Heart right ventricle (tissue), 16 donors: ENCODE data around the gene ALDOA. TPM values are rescaled to one million over a fixed set of nuclear protein-coding genes. Genes with fewer than 3 reads are reported as not detected.

Experiments used
- ATAC-seq, 8 donors: fragments of 200-7000 bp; cut with Tn5 transposase; one replicate each; pipeline ENCODE4 v1.9.1; 2020; ENCODE audit warnings: mild to moderate bottlenecking in 8 of 8, moderate library complexity in 8 of 8, moderate number of reproducible peaks in 1 of 8
- DNase-seq, 2 donors: peaks; one replicate each; pipeline ENCODE4 v3.0.0-alpha.2; 2020
- H3K27ac ChIP-seq, 10 donors: fragments of 200-600 bp; sonication (generic) in 2 of 10; one replicate each; pipeline versions ENCODE4 v1.5.0 to v1.8.0; 2020 to 2022; ENCODE audit warnings: mild to moderate bottlenecking in 3 of 10
- H3K27me3 ChIP-seq, 7 donors: fragments of 200-600 bp; one replicate each; pipeline ENCODE4 v1.8.0; 2021 to 2022; ENCODE audit warnings: mild to moderate bottlenecking in 2 of 7
- H3K36me3 ChIP-seq, 9 donors: fragments of 200-600 bp; sonication (generic) in 1 of 9; one replicate each; pipeline versions ENCODE4 v1.5.0 to v1.8.0; 2020 to 2022; ENCODE audit warnings: mild to moderate bottlenecking in 2 of 9
- H3K4me1 ChIP-seq, 9 donors: fragments of 200-600 bp; sonication (generic) in 1 of 9; one replicate each; pipeline versions ENCODE4 v1.5.0 to v1.8.0; 2020 to 2022; ENCODE audit warnings: mild to moderate bottlenecking in 4 of 9
- H3K4me3 ChIP-seq, 10 donors: fragments of 200-600 bp; sonication (generic) in 2 of 10; one replicate each; pipeline versions ENCODE4 v1.5.0 to v1.8.0; 2020 to 2022; ENCODE audit warnings: mild to moderate bottlenecking in 7 of 10, moderate library complexity in 2 of 10
- H3K9me3 ChIP-seq, 11 donors: fragments of 200-600 bp in 10 of 11; sonication (generic) in 2 of 11; one replicate each; pipeline versions ENCODE4 v1.5.0 to v1.8.0; 2013 to 2022; ENCODE audit warnings: mild to moderate bottlenecking in 2 of 11, control low read depth in 1 of 11, moderate library complexity in 1 of 11
- WGBS, 2 donors: extraction: QIAGEN DNeasy Blood & Tissue Kit; methylation state at CpG; one replicate each; pipeline ENCODE4 v1.1.7; 2013; ENCODE audit warnings: inconsistent platforms in 1 of 2; 5-methylcytosine and 5-hydroxymethylcytosine counted together
- intact Hi-C, 10 donors: fragments of 100-400 bp; cut with DNase I; formaldehyde crosslinking; loops; one replicate each; pipeline versions ENCODE4 v1.11.1 to v1.14.2; 2022
- polyA plus RNA-seq, 2 donors: library from polyadenylated mRNA; stranded (reverse); fragments of 200-250 nt; gene quantifications; one replicate each; pipeline ENCODE4 v1.2.3, GENCODE V29; 2013
- total RNA-seq, 10 donors: library from RNA; stranded (reverse); fragmentation: NEBNext Ultra II Directional in 3 of 10; extraction: Animal tissue kit (Norgen Biotek cat#: 25700) in 3 of 10; gene quantifications; one replicate each; pipeline versions ENCODE4 v1.2.1 to v1.2.4, GENCODE V29; 2021 to 2023
- TF ChIP-seq, protein P1 (sequence below), 9 donors: fragments of 200-600 bp; sonication (generic) in 2 of 9; IDR thresholded peaks; one replicate each; pipeline versions ENCODE4 v1.5.0 to v1.8.0; 2021 to 2022; ENCODE audit warnings: antibody characterized with exemption in 9 of 9, mild to moderate bottlenecking in 5 of 9, moderate library complexity in 1 of 9
- donor health status: Arrhythmogenic right ventricular cardiomyopathy.
- donor health status: ischemic (EF 13 %, LVEDD 7.1; RV severe dilation, severe dysfunction).
- donor health status: healthy with polysubstance abuse.
- donor health status: DM: no; HTN: yes; CAD: no.
- donor health status: DM: no; HTN: no; CAD: no.
- donor health status: ischemic (EF 25% LVEDD 6.9; RV normal size, moderate dysfunction).
- donor health status: ischemic (EF 25% LVEDD 5.7; RV mildly dilated, moderate dysfunction).
- donor health status: healthy.
- donor health status: DM: yes; HTN: yes; CAD: no.
- donor health status: Ischemic cardiomyopathy.
- donor health status: ischemic (EF 35%, LVEDD 5.7; RV mildly dilated, moderate dysfunction).
- donor health status: nonischemic (EF 11% LVEDD 7.7; RV severe dilation, severe dysfunction).
- donor health status: DM: yes; HTN: yes; CAD: no.
- donor health status: PGD.
- donor health status: ischemic (EF 29% LVEDD 5.4; RV normal size, mild dysfunction).
- donor health status: nonischemic (EF 23%, LVEDD 6.1; RV moderate dilation, normal function).

ALDOA gene
- total and polyA plus RNA-seq, 12 donors, result 2,873 to 4,582 (median 3,767) TPM

DNA sequence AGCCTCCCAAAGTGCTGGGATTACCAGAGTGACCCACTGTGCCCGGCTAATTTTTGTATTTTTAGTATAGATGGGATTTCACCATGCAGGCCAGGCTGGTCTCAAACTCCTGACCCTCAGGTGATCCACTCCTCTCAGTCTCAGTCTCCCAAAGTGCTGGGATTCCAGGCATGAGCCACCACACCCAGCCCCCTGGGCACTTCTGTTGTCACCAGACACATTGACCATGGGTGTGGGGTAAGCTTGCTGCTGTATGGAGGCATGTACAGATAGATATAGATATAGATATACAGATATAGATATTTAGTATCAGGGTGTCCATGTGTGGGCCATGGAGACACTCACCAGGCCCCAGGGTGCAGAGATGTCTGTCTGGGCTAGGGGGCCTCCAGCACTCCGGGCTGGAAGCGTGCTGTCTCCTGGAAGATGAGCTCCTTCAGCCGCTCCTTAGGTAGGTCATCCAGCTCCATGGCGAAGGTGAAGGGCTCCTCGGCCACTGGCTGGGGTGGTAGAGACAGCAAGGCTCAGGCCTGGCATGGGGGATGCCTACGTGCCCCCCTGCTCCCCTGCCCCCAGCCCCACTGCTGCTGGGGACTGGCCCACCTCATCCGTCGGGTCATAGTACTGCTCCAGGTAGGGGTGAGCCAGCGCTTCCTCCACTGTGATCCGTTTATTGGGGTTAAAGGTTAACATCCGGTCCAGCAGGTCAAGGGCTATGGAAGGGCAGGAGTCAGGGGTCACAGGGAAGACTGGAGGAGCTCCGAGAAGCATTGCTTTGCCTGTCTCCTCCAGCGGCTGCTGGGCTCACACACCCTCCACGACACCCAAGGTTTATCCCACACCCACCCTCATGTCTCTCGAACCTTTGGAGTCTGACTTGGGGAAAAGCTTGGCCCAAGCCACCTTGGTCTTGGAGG, 51.0 kb downstream of the ALDOA start:
- TF ChIP-seq, protein P1, sequence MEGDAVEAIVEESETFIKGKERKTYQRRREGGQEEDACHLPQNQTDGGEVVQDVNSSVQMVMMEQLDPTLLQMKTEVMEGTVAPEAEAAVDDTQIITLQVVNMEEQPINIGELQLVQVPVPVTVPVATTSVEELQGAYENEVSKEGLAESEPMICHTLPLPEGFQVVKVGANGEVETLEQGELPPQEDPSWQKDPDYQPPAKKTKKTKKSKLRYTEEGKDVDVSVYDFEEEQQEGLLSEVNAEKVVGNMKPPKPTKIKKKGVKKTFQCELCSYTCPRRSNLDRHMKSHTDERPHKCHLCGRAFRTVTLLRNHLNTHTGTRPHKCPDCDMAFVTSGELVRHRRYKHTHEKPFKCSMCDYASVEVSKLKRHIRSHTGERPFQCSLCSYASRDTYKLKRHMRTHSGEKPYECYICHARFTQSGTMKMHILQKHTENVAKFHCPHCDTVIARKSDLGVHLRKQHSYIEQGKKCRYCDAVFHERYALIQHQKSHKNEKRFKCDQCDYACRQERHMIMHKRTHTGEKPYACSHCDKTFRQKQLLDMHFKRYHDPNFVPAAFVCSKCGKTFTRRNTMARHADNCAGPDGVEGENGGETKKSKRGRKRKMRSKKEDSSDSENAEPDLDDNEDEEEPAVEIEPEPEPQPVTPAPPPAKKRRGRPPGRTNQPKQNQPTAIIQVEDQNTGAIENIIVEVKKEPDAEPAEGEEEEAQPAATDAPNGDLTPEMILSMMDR (IDR thresholded peaks at IDR 0.05), result no peak
- Histone ChIP-seq H3K27ac (no peak overlapping the region), H3K4me1 (peaks cover under 1 to 34% (median 19%) of the 10 kb centered on the region in 9 donors), H3K4me3 (no peak overlapping the region), H3K9me3 (no peaks in the 10 kb centered on the region), H3K27me3 (no peaks in the 10 kb centered on the region), H3K36me3 (peaks cover 7 to 99% (median 57%) of the 10 kb centered on the region in 9 donors)
- intact Hi-C loops, result loop anchor here in 1 of 10 donors (10.0 kb wide), 1 partner anchor 308 kb away; no protein-coding TSS in a partner anchor
- WGBS, 2 donors, result 90 to 92% methylated on average over 16 of the region's 16 CpGs
- ATAC-seq (no peak), DNase-seq (no peak)

DNA sequence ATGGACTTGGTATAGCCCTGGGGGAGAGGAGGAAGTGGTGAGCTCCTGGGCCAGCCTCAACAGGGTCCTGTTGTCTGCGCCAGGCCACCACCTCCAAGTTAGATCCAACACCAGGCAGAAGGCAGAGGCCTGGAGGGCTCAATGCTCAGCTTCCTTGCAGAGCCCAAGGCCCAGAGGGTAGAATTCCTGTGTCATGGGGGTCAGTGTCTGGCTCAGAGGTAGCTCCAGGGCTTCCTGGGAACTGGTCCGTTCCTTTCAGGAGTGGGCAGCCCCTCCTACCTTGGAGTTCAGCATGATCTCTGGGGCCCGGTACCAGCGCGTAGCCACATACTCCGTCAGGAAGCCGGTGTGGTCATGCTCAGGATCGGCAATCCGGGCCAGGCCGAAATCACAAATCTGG, 52.2 kb downstream of the ALDOA start:
- ATAC-seq, result no peak
- no peak overlapping the region for H3K4me3 ChIP-seq
- peaks cover 2 to 42% (median 23%) of the 10 kb centered on the region in 9 donors for H3K4me1 ChIP-seq
- 94 to 96% methylated on average over 10 of the region's 10 CpGs for WGBS, 2 donors
- H3K9me3 ChIP-seq, result no peaks in the 10 kb centered on the region
- no peaks in the 10 kb centered on the region for H3K27me3 ChIP-seq
- H3K27ac ChIP-seq, result no peak overlapping the region
- H3K36me3 ChIP-seq, result peaks cover 7 to 87% (median 57%) of the 10 kb centered on the region in 9 donors
- intact Hi-C loops, result loop anchor here in 1 of 10 donors (10.0 kb wide), 1 partner anchor 307 kb away; no protein-coding TSS in a partner anchor
- no peak for DNase-seq
- TF ChIP-seq, protein P1 (IDR thresholded peaks at IDR 0.05), result no peak

DNA sequence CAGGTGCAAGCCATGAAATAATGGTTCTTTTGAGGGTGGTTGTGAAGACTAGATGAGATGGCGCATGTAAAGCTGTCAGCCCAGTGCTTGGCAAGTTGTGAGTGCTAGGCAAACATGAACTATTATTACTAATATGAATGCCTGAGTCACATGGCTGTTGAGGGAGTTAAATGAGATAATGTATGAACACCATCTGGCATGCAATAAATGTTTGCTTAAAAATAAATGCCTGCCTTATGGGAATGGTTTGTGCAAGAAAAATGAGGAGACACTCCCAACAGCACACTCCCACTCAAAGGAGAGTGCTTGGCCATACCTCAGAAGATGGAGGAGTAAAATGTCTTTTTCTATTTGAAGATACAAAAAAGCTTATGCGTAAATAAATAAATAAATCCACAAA, 53.9 kb downstream of the ALDOA start:
- TF ChIP-seq, protein P1 (IDR thresholded peaks at IDR 0.05), result no peak
- Histone ChIP-seq H3K36me3 (peaks cover 7 to 73% (median 56%) of the 10 kb centered on the region in 9 donors), H3K9me3 (no peaks in the 10 kb centered on the region), H3K27ac (peak overlapping the region in 1 of 10 donors; percentile 9), H3K4me1 (peaks cover 2 to 43% (median 29%) of the 10 kb centered on the region in 9 donors), H3K4me3 (no peak overlapping the region), H3K27me3 (no peaks in the 10 kb centered on the region)
- 89 to 90% methylated on average over 2 of the region's 2 CpGs for WGBS, 2 donors
- DNase-seq (no peak), ATAC-seq (no peak)
- intact Hi-C loops, result loop anchor here in 1 of 10 donors (10.0 kb wide), 1 partner anchor 305 kb away; no protein-coding TSS in a partner anchor

Other genes starting within 250 kb of the ALDOA start
- 10 to 100 TPM in 9 of 10 donors, 1 to 10 TPM in 1; 9.6 to 14.8 (median 12.0) TPM for gene PAGR1, start 249.6 kb upstream of the ALDOA start, total RNA-seq
- 10 to 100 TPM; 28.7 to 35.1 TPM for gene PAGR1, start 249.6 kb upstream of the ALDOA start, polyA plus RNA-seq
- 100 to 1,000 TPM in 1 of 10 donors, 10 to 100 TPM in 9; 24.5 to 122 (median 37.4) TPM for gene MVP, start 245.3 kb upstream of the ALDOA start, total RNA-seq
- gene MVP, start 245.3 kb upstream of the ALDOA start, polyA plus RNA-seq, result 10 to 100 TPM; 50.9 to 53.0 TPM
- 10 to 100 TPM; 61.8 to 87.0 (median 72.7) TPM for gene CDIPT, start 202.5 kb upstream of the ALDOA start, total RNA-seq
- gene CDIPT, start 202.5 kb upstream of the ALDOA start, polyA plus RNA-seq, result 10 to 100 TPM; 55.1 to 99.6 TPM
- gene SEZ6L2, start 166.2 kb upstream of the ALDOA start, total RNA-seq, result 1 to 10 TPM in 2 of 10 donors, under 1 TPM in 8; 0.17 to 1.2 (median 0.73) TPM
- gene SEZ6L2, start 166.2 kb upstream of the ALDOA start, polyA plus RNA-seq, result under 1 TPM in 1 of 2 donors, not detected in 1; 0.61 TPM
- gene ASPHD1, start 165.3 kb upstream of the ALDOA start, total RNA-seq, result 1 to 10 TPM in 1 of 10 donors, under 1 TPM in 5, not detected in 4; 0.20 to 1.1 (median 0.75) TPM
- under 1 TPM in 1 of 2 donors, not detected in 1; 0.28 TPM for gene ASPHD1, start 165.3 kb upstream of the ALDOA start, polyA plus RNA-seq
- gene KCTD13, start 139.5 kb upstream of the ALDOA start, total RNA-seq, result 1 to 10 TPM; 5.4 to 8.2 (median 7.3) TPM
- gene KCTD13, start 139.5 kb upstream of the ALDOA start, polyA plus RNA-seq, result 10 to 100 TPM in 1 of 2 donors, 1 to 10 TPM in 1; 5.2 to 18.0 TPM
- 100 to 1,000 TPM in 1 of 10 donors, 10 to 100 TPM in 9; 53.0 to 105 (median 67.1) TPM for gene TMEM219, start 103.7 kb upstream of the ALDOA start, total RNA-seq
- 10 to 100 TPM; 80.4 to 85.9 TPM for gene TMEM219, start 103.7 kb upstream of the ALDOA start, polyA plus RNA-seq
- 10 to 100 TPM; 27.0 to 40.6 (median 32.7) TPM for gene TAOK2, start 91.9 kb upstream of the ALDOA start, total RNA-seq
- gene TAOK2, start 91.9 kb upstream of the ALDOA start, polyA plus RNA-seq, result 10 to 100 TPM; 27.6 to 50.4 TPM
- gene HIRIP3, start 70.1 kb upstream of the ALDOA start, total RNA-seq, result 10 to 100 TPM; 14.4 to 23.2 (median 17.1) TPM
- 10 to 100 TPM; 17.9 to 22.4 TPM for gene HIRIP3, start 70.1 kb upstream of the ALDOA start, polyA plus RNA-seq
- 10 to 100 TPM; 23.2 to 34.8 (median 30.6) TPM for gene INO80E, start 69.5 kb upstream of the ALDOA start, total RNA-seq
- 10 to 100 TPM; 63.2 to 80.4 TPM for gene INO80E, start 69.5 kb upstream of the ALDOA start, polyA plus RNA-seq
- gene DOC2A, start 54.7 kb upstream of the ALDOA start, total RNA-seq, result under 1 TPM in 4 of 10 donors, not detected in 6; 0.27 to 0.95 (median 0.48) TPM
- gene DOC2A, start 54.7 kb upstream of the ALDOA start, polyA plus RNA-seq, result 1 to 10 TPM in 1 of 2 donors, under 1 TPM in 1; 0.41 to 2.7 TPM
- not detected for gene C16orf92, start 42.6 kb upstream of the ALDOA start, total RNA-seq
- not detected for gene C16orf92, start 42.6 kb upstream of the ALDOA start, polyA plus RNA-seq
- gene TLCD3B, start 34.5 kb upstream of the ALDOA start, total RNA-seq, result not detected
- under 1 TPM in 1 of 2 donors, not detected in 1; 0.29 TPM for gene TLCD3B, start 34.5 kb upstream of the ALDOA start, polyA plus RNA-seq
- 10 to 100 TPM; 35.2 to 50.0 (median 42.4) TPM for gene PPP4C, start 10.2 kb downstream of the ALDOA start, total RNA-seq
- gene PPP4C, start 10.2 kb downstream of the ALDOA start, polyA plus RNA-seq, result 10 to 100 TPM; 34.5 to 82.1 TPM
- 1 to 10 TPM in 1 of 10 donors, under 1 TPM in 9; 0.28 to 1.4 (median 0.57) TPM for gene TBX6, start 26.2 kb downstream of the ALDOA start, total RNA-seq
- 1 to 10 TPM in 1 of 2 donors, under 1 TPM in 1; 0.28 to 1.7 TPM for gene TBX6, start 26.2 kb downstream of the ALDOA start, polyA plus RNA-seq
- 100 to 1,000 TPM in 1 of 10 donors, 10 to 100 TPM in 9; 31.5 to 117 (median 42.6) TPM for gene YPEL3, start 30.5 kb downstream of the ALDOA start, total RNA-seq
- gene YPEL3, start 30.5 kb downstream of the ALDOA start, polyA plus RNA-seq, result 100 to 1,000 TPM in 1 of 2 donors, 10 to 100 TPM in 1; 75.5 to 203 TPM
- gene GDPD3, start 47.8 kb downstream of the ALDOA start, total RNA-seq, result 1 to 10 TPM in 9 of 10 donors, under 1 TPM in 1; 0.85 to 3.6 (median 1.5) TPM
- 1 to 10 TPM; 1.2 to 6.4 TPM for gene GDPD3, start 47.8 kb downstream of the ALDOA start, polyA plus RNA-seq
- 10 to 100 TPM; 40.9 to 65.2 (median 51.8) TPM for gene MAPK3, start 57.5 kb downstream of the ALDOA start, total RNA-seq
- 10 to 100 TPM; 39.9 to 56.3 TPM for gene MAPK3, start 57.5 kb downstream of the ALDOA start, polyA plus RNA-seq
- 10 to 100 TPM in 3 of 10 donors, 1 to 10 TPM in 7; 3.3 to 54.6 (median 5.5) TPM for gene CORO1A, start 117.8 kb downstream of the ALDOA start, total RNA-seq
- gene CORO1A, start 117.8 kb downstream of the ALDOA start, polyA plus RNA-seq, result 10 to 100 TPM; 11.5 to 15.3 TPM
- gene BOLA2B, start 127.9 kb downstream of the ALDOA start, total RNA-seq, result 10 to 100 TPM; 38.2 to 74.4 (median 55.8) TPM
- 100 to 1,000 TPM; 193 to 226 TPM for gene BOLA2B, start 127.9 kb downstream of the ALDOA start, polyA plus RNA-seq
- 10 to 100 TPM in 8 of 10 donors, 1 to 10 TPM in 2; 8.3 to 29.0 (median 17.7) TPM for gene SLX1A, start 128.1 kb downstream of the ALDOA start, total RNA-seq
- 10 to 100 TPM; 56.6 to 57.8 TPM for gene SLX1A, start 128.1 kb downstream of the ALDOA start, polyA plus RNA-seq
- gene SULT1A3, start 133.5 kb downstream of the ALDOA start, total RNA-seq, result 10 to 100 TPM in 2 of 10 donors, 1 to 10 TPM in 7, under 1 TPM in 1; 0.59 to 14.5 (median 5.9) TPM
- gene SULT1A3, start 133.5 kb downstream of the ALDOA start, polyA plus RNA-seq, result 10 to 100 TPM in 1 of 2 donors, 1 to 10 TPM in 1; 9.8 to 35.0 TPM
- 1 to 10 TPM in 8 of 10 donors, not detected in 2; 2.5 to 8.2 (median 4.6) TPM for gene NPIPB13, start 182.7 kb downstream of the ALDOA start, total RNA-seq
- 1 to 10 TPM; 2.0 to 9.8 TPM for gene NPIPB13, start 182.7 kb downstream of the ALDOA start, polyA plus RNA-seq